Ovary (tissue), 3 donors: ENCODE data around the gene SLC39A11.
"Not testable (repeated sequence)": the region's sequence is repeated elsewhere in the genome, so short reads cannot be mapped to it uniquely, and the experiment has no call there.

Source experiments
- CTCF ChIP-seq, 3 donors: fragments of 450-650 bp in 2 of 3; fragments of 200-600 bp in 1 of 3; IDR thresholded peaks; one replicate each; pipeline versions ENCODE4 v1.5.1 to v1.8.0; 2016 to 2022; ENCODE audit warnings: antibody characterized with exemption in 3 of 3, mild to moderate bottlenecking in 1 of 3
- EP300 ChIP-seq: sonication (generic); formaldehyde crosslinking; IDR thresholded peaks from one replicate; pipeline ENCODE4 v1.6.1; 2017; ENCODE audit warnings: antibody characterized with exemption
- POLR2A ChIP-seq: fragments of 450-650 bp; IDR thresholded peaks from one replicate; pipeline ENCODE4 v1.6.1; 2017; ENCODE audit warnings: antibody characterized with exemption, mild to moderate bottlenecking, moderate library complexity
- donor health status: DM: no; HTN: no; CAD: no.

GRCh38 chr17:73131439-73131838, 39.0 kb upstream of the SLC39A11 start:
- TF ChIP-seq CTCF (IDR thresholded peaks at IDR 0.05); EP300; POLR2A: not testable (repeated sequence)
